ENCODE data around the gene CTCFL. TPM values are rescaled to one million over a fixed set of nuclear protein-coding genes. Genes with fewer than 3 reads are reported as not detected.

The CTCFL gene
- polyA plus RNA-seq, 1 experiment = not detected

DNA sequence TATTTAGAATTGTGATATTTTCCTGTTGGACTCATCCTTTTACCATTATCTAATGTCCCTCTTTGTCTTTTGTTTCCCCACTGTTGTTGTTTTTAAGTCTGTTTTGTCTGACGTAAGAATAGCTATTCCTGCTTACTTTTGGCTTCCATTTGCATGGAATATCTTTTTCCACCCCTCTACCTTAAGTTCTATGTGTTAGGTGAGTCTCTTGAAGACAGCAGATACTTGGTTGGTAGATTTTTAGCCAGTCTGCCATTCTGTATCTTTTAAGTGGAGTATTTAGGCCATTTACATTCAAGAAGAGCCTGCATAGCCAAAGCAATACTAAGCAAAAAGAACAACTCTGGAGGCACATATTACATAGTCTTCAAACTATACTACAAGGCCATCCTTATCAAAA lies 39.2 kb downstream of the CTCFL start:
- no peak for TF ChIP-seq CTCF (IDR thresholded peaks at IDR 0.05; ENCODE audit: insufficient read depth, low read depth, low read length)
- POLR2A ChIA-PET = no interaction called here
- Histone ChIP-seq H3K36me3 (ENCODE audit: control insufficient read depth, insufficient read depth, low read length) (no peaks in the 10 kb centered on the region), H3K4me3 (ENCODE audit: low read depth, low read length) (no peak overlapping the region), H3K27me3 (ENCODE audit: control insufficient read depth, insufficient read depth, low read length) (peaks cover 2% of the 10 kb centered on the region; the same call in 1 of the 2 replicates)
- DNase-seq (ENCODE audit: low read depth) = no peak
- CTCF ChIA-PET = interaction anchor here (0.6 kb wide), 1 partner anchor 104 kb away, joined by 3 read pairs; no protein-coding TSS in a partner anchor

GRCh38 chr20:57484772-57485171 lies 40.2 kb downstream of the CTCFL start:
- no peak for TF ChIP-seq CTCF (IDR thresholded peaks at IDR 0.05; ENCODE audit: insufficient read depth, low read depth, low read length)
- Histone ChIP-seq H3K36me3 (ENCODE audit: control insufficient read depth, insufficient read depth, low read length) (no peaks in the 10 kb centered on the region), H3K27me3 (ENCODE audit: control insufficient read depth, insufficient read depth, low read length) (peaks cover 2% of the 10 kb centered on the region; the same call in 1 of the 2 replicates), H3K4me3 (ENCODE audit: low read depth, low read length) (no peak overlapping the region)
- DNase-seq (ENCODE audit: low read depth) = no peak
- POLR2A ChIA-PET = no interaction called here
- CTCF ChIA-PET = interaction anchor here (0.8 kb wide), 1 partner anchor 104 kb away, joined by 3 read pairs; no protein-coding TSS in a partner anchor

DNA sequence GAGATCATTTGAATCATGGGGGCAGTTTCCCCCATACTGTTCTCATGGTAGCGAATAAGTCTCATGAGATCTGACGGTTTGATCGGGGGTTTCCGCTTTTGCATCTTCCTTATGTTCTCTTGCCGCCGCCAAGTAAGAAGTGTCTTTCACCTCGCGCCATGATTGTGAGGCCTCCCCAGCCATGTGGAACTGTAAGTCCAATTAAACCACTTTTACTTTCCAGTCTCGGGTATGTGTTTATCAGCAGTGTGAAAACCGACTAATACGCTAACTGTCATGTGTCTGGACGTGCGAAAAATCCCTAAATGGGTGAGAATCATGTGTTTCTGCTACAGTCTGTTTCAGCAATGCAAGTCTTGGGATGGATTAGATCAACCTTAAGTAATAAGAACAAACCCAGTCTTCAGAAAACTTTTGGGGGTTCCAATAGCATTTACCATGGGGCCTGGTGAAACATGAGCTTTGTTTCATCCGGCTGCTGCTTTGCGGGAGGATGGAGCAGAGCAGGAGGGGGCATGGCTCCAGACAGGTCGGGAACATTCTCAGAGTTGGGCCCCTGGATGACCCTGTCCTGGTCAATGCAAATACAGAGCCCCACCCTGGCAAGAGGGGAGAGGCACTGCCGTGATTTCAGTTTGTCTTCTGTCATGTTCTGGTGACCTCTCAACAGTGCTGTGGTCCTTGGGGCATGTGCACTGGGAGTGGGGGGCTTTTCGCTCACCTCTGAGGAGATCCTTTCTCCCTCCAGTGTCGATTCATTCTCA lies 41.5 kb downstream of the CTCFL start:
- H3K4me3 ChIP-seq (ENCODE audit: low read depth, low read length) = no peak overlapping the region
- ChIA-PET CTCF (no interaction called here), POLR2A (no interaction called here)
- no peak for DNase-seq (ENCODE audit: low read depth)
- H3K27me3 ChIP-seq (ENCODE audit: control insufficient read depth, insufficient read depth, low read length) = peaks cover 5% of the 10 kb centered on the region; the same call in 1 of the 2 replicates
- no peak for TF ChIP-seq CTCF (IDR thresholded peaks at IDR 0.05; ENCODE audit: insufficient read depth, low read depth, low read length)
- H3K36me3 ChIP-seq (ENCODE audit: control insufficient read depth, insufficient read depth, low read length) = no peaks in the 10 kb centered on the region

GRCh38 chr20:57482796-57483195 lies 42.1 kb downstream of the CTCFL start:
- ChIA-PET CTCF (interaction anchor here (2.2 kb wide), 1 partner anchor 13 kb away, joined by 7 read pairs; no protein-coding TSS in a partner anchor), POLR2A (no interaction called here)
- Histone ChIP-seq H3K36me3 (ENCODE audit: control insufficient read depth, insufficient read depth, low read length) (no peaks in the 10 kb centered on the region), H3K4me3 (ENCODE audit: low read depth, low read length) (no peak overlapping the region), H3K27me3 (ENCODE audit: control insufficient read depth, insufficient read depth, low read length) (peaks cover 8% of the 10 kb centered on the region)
- no peak for DNase-seq (ENCODE audit: low read depth)
- no peak for TF ChIP-seq CTCF (IDR thresholded peaks at IDR 0.05; ENCODE audit: insufficient read depth, low read depth, low read length)

DNA sequence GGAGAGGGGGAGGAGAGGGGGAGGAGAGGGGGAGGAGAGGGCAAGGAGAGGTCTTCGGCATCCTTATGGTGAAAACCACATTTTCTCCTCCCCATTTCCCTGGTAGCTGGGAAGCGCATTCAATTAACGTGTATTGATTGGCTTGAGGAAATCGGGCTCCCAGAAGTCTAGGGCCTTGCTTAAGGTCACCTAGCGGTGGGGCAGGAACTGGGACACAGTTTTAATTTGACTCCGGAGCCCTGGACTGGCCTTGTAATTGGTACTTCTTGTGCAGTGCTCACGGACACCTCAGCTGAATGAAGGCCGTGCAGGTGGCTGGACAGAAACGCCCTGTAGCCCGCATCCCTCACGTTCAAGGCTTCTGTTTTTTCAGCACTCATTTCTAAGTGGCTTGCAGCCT lies 42.8 kb downstream of the CTCFL start:
- TF ChIP-seq CTCF (IDR thresholded peaks at IDR 0.05; ENCODE audit: insufficient read depth, low read depth, low read length) = no peak
- DNase-seq (ENCODE audit: low read depth) = no peak
- Histone ChIP-seq H3K27me3 (ENCODE audit: control insufficient read depth, insufficient read depth, low read length) (peaks cover 9% of the 10 kb centered on the region), H3K4me3 (ENCODE audit: low read depth, low read length) (no peak overlapping the region), H3K36me3 (ENCODE audit: control insufficient read depth, insufficient read depth, low read length) (no peaks in the 10 kb centered on the region)
- ChIA-PET POLR2A (no interaction called here), CTCF (interaction anchor here (1.7 to 2.2 kb wide), 2 partner anchors 14 to 94 kb away, joined by 5 to 7 read pairs; no protein-coding TSS in a partner anchor)
